Ishikawa (cell line): ENCODE measurements around the gene P2RY4.

Experiments used
- CEBPB ChIP-seq: IDR thresholded peaks from 2 replicates; pipeline ENCODE4 v1.6.1; 2012
- CREB1 ChIP-seq: IDR thresholded peaks from 2 replicates; pipeline ENCODE4 v1.6.1; 2012; ENCODE audit warnings: low read depth
- EGR1 ChIP-seq: IDR thresholded peaks from 2 replicates; pipeline ENCODE4 v1.6.1; 2012
- EP300 ChIP-seq: IDR thresholded peaks from 2 replicates; pipeline ENCODE4 v1.6.1; 2012; ENCODE audit warnings: borderline replicate concordance
- FOXM1 ChIP-seq: IDR thresholded peaks from 2 replicates; pipeline ENCODE4 v1.6.1; 2012; ENCODE audit warnings: low read depth, borderline replicate concordance
- MAX ChIP-seq: IDR thresholded peaks from 2 replicates; pipeline ENCODE4 v1.6.1; 2012
- NFIC ChIP-seq: IDR thresholded peaks from 2 replicates; pipeline ENCODE4 v1.6.1; 2012
- RAD21 ChIP-seq: IDR thresholded peaks from 2 replicates; pipeline ENCODE4 v1.6.1; 2012; ENCODE audit warnings: low read depth
- REST ChIP-seq: IDR thresholded peaks from 2 replicates; pipeline ENCODE4 v1.6.1; 2012; ENCODE audit warnings: low read depth, mild to moderate bottlenecking
- TAF1 ChIP-seq: IDR thresholded peaks from 2 replicates; pipeline ENCODE4 v1.6.1; 2012; ENCODE audit warnings: low read depth, mild to moderate bottlenecking
- TCF12 ChIP-seq: IDR thresholded peaks from 2 replicates; pipeline ENCODE4 v1.6.1; 2012; ENCODE audit warnings: low read depth
- TEAD4 ChIP-seq: IDR thresholded peaks from 2 replicates; pipeline ENCODE4 v1.6.1; 2012
- USF1 ChIP-seq: IDR thresholded peaks from 2 replicates; pipeline ENCODE4 v1.6.1; 2012
- YY1 ChIP-seq: IDR thresholded peaks from 2 replicates; pipeline ENCODE4 v1.6.1; 2012; ENCODE audit warnings: low read depth
- ZBTB7A ChIP-seq: IDR thresholded peaks from 2 replicates; pipeline ENCODE4 v1.6.1; 2012; ENCODE audit warnings: low read depth

Gene P2RY4

GRCh38 chrX:70255452-70255851, 4.6 kb downstream of the P2RY4 start:
- TF ChIP-seq TEAD4 = no peak
- TF ChIP-seq CEBPB = no peak
- no peak for TF ChIP-seq TCF12
- no peak for TF ChIP-seq NFIC
- no peak for TF ChIP-seq ZBTB7A
- TF ChIP-seq EGR1 = no peak
- no peak for TF ChIP-seq YY1

GRCh38 chrX:70254909-70255308, 5.1 kb downstream of the P2RY4 start:
- TF ChIP-seq TCF12 = no peak
- no peak for TF ChIP-seq YY1
- no peak for TF ChIP-seq EGR1
- TF ChIP-seq TAF1 = no peak
- TF ChIP-seq MAX = no peak
- TF ChIP-seq NFIC = no peak
- no peak for TF ChIP-seq FOXM1
- no peak for TF ChIP-seq CEBPB
- TF ChIP-seq REST = no peak
- no peak for TF ChIP-seq TEAD4
- no peak for TF ChIP-seq USF1
- no peak for TF ChIP-seq ZBTB7A
- TF ChIP-seq CREB1 = no peak
- TF ChIP-seq EP300 = no peak
- no peak for TF ChIP-seq RAD21

GRCh38 chrX:70254063-70254400, 6.0 kb downstream of the P2RY4 start:
- TF ChIP-seq MAX (no peak), NFIC (no peak), USF1 (no peak), EP300 (no peak), YY1 (no peak), TEAD4 (no peak), EGR1 (no peak), ZBTB7A (no peak), RAD21 (no peak), TAF1 (no peak), CREB1 (no peak), FOXM1 (no peak), REST (no peak)

- TF ChIP-seq CEBPB (no peak), CREB1 (no peak), EP300 (no peak), FOXM1 (no peak), TEAD4 (no peak), ZBTB7A (no peak), YY1 (no peak), EGR1 (no peak), TAF1 (no peak), USF1 (no peak), NFIC (no peak), TCF12 (no peak), MAX (no peak), RAD21 (no peak)
Measured at GRCh38 chrX:70253377-70254062, 6.5 kb downstream of the P2RY4 start.

GRCh38 chrX:70252491-70252890, 7.5 kb downstream of the P2RY4 start:
- TF ChIP-seq FOXM1 = no peak
- TF ChIP-seq MAX = no peak
- no peak for TF ChIP-seq CREB1
- no peak for TF ChIP-seq ZBTB7A
- no peak for TF ChIP-seq TEAD4
- TF ChIP-seq EGR1 = no peak
- no peak for TF ChIP-seq NFIC
- TF ChIP-seq TCF12 = no peak
- no peak for TF ChIP-seq YY1
- no peak for TF ChIP-seq CEBPB
- no peak for TF ChIP-seq RAD21
- no peak for TF ChIP-seq USF1
- TF ChIP-seq REST = no peak
- no peak for TF ChIP-seq EP300
- no peak for TF ChIP-seq TAF1
